ENCODE measurements around the gene KIF1A.

KIF1A gene

DNA sequence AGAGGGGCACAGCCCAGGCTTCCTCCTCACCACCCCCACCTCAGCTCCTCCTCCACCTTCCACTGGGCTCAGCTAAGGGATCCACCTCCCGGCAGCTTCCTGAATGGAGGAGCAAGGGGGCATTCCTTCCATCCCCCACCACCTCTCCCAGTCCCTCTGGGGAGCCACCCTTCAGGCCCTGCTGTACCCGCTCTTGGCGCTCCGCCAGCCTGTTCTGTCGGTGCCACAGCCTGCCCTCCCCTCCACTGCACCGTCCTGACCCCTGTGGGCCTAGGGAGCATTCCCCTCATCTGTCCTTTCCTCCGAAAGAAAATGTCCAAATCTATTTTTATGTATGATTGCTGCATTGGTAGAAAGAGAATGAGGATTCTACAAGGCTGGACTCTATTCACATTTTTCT, 59.9 kb downstream of the KIF1A start:
- DNase-seq: no peak

DNA sequence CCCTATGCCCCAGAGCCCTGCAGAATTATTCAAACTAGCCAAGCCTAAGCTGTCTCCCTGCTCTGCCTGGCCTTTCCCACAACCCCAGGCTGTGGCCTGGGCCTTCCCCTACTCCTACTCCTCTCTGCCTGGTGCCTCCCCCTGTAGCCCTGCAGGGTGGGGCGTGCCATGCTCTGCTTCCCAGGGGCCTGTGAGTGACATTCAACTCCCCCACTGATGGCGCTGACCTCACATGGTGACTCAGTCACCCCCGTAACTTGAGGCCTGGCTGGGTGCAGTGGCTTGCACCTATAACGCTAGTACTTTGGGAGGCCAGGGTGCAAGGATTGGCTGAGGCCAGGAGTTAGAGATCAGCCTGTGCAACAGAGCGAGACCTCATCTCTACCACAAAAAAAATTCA, 60.6 kb downstream of the KIF1A start:
- no peak for DNase-seq

DNA sequence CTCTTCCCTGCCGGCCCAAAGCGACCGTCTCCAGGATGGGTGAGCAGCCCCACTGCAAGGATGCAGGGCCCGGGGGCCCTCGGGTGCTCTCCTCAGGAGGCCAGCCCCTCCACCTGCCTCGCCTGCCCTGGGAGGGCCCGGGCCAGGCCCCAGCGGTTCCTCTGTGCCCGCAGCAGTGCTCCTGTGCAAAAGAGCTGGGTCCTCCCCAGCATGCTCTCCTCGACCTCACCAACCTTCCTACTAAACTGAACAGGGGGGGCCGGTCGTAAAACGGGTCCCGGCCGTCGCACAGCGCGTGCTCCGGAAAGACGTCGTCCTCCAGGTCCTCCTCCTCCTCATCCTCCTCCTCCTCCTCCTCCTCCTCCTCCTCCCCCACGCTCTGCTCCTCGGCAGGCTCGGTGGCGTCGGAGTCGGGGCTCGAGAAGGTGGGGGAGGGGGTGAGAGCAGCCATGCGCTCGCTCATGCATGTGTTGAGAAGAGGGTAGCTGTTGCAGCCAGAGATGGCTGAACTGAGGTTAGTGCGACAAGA, 62.9 kb downstream of the KIF1A start:
- no peak for DNase-seq

DNA sequence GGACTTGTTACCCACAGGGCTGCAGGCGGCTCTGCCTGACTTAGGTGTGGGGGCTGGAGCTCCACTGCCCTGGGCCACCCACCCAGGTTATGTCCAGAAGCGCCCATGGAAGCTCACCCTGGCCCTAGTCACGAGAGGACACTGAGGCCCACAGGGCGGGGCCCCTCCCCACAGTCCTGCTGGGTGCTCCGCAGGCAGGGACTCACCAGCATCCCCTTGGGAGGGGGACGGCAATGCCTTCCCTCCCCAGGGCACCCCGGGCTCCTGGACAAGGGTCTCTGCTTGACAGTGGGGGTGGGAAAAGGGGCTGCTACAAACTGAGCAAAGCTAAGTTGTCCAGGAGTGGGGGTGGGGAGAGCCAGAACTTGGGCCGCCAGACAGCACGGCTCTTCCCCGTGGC, 67.8 kb downstream of the KIF1A start:
- DNase-seq: no peak

DNA sequence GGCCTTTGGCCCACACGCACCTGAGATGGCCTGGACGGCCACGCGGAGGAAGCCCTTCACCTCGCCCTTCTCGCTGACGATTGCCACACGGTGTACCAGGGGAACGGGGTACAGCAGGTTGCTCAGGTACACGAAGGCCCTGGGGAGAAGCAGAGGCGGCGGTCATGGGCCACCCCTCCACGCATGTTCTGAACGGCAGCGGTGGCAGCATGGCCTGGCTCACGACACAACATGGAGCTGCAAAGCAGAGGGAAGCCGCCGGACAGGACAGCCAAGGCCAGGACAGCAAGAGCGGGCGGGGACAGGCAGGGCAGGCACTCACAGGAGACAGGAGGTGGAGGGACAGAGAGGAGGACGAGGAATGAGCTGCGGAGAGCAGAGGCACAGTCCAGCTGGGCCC, 69.6 kb downstream of the KIF1A start:
- DNase-seq: no peak

DNA sequence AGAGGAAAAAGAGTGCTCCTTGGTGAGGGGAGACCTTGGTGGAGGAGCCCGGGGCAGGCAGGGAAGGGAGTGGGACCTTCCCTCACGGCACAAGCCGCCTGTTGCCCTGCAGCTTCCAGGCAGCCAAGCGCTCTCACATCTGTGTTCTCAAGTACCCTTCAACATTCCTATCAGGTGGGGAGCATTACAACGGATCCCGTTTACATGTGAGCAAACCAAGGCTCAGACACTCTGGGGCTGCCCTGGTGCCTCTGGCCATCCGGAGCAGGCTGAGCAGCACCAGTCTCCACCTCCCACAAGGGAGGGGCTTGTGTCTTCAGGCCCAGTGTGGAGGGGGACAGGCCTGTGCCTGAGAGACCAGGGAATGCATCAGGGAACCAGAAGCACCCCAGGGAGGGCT, 70.5 kb downstream of the KIF1A start:
- DNase-seq: no peak

DNA sequence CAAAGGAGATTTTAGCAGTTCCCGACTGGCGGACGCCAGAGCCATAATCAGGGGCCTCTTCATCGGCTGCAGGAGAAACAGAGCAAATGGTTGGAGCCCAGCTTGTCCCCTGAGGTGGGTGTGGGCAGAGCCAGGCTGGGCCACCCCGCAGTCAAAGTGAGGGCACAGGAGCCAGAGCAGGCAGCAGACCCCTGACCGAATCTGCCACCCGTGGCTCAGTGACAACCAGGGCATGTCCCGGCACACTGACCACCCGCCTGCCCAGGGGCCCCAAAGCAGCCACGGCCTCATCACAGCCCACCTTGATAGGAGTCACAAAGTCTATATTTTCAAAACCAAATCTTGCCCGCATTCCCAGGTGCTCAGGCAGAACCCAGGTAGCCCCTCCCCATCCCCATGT, 72.8 kb downstream of the KIF1A start:
- DNase-seq: no peak

DNA sequence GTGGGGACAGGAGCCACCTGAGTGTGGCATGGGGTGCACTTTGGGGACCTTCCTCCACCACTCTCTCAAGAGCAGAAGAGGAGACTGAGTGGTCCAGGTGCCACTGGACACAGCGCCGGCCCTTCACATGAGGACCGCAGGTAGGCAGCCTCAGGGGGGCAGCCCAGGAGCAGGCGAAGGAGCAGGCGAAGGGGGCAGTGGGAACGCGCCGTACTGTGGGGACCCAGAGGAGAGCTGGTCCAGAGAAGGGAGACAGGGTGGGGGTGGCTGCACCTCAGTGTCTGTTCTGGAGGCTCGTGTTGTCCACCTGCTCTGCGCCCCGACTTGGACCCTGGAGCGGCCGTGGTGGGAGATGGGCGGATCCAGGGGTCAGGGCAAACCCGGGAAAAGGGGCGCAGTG, 73.3 kb downstream of the KIF1A start:
- DNase-seq: no peak

DNA sequence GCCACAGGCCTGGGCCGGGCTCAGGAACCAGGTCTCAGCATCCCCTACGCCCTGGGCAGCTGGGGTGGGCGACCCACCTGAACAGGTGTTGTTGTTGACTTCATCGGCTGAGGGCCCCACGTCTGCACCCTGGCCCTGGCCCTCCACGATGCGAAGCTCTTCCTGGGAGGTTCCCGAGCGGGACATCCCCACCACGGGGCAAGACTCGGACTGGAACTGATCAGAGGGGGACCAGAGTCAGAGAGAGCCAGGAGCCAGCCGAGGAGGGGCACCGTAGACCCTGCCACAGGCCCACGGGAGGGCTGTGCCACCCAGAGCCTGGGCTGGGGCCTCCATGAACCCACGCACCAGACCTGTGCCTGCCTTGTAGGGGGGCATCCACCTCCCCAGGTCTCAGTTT, 74.1 kb downstream of the KIF1A start:
- DNase-seq: no peak

DNA sequence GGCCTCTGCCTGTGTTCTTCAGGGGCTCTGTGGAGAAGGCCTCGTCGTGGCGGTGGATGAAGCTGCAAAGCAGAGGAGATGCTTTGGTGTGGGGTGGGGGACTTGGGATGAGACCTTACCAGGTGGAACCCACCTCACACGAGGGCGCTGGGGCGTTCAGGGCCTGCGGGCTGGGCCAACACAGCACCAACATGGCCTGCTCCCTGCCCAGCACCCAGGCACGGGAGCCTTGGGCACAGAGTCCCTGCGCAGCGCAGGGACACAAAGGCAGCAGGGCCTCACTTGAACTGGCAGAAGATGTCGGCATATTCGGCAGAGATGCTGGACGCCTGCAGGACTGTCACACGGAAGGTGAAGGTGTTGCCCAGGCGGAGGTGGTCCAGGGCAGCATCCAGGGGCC, 74.6 kb downstream of the KIF1A start:
- no peak for DNase-seq

DNA sequence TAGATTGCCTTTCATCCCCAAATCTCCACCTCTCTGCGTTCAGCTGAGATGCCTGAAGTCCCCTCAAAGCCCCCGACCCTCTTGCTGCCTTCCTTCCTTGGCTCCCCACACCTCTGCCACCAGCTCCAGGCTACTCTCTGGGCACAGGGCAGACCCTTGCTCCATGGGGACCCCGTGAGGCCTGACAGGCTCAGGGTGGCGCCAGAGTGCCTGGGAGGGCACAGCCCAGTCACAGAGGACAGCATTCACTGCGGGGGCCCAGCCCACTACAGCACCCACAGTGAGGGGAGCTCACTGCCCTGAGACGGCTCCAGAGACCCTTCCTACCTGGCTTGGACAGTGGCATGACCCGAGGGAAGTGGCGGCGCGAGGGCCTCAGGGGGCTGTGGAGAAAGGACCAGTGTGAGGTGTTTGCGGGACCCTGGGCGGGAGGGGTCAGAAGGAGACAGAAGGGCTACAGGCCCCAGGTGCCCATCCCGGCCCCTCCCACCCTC, 77.4 kb downstream of the KIF1A start:
- DNase-seq: no peak

DNA sequence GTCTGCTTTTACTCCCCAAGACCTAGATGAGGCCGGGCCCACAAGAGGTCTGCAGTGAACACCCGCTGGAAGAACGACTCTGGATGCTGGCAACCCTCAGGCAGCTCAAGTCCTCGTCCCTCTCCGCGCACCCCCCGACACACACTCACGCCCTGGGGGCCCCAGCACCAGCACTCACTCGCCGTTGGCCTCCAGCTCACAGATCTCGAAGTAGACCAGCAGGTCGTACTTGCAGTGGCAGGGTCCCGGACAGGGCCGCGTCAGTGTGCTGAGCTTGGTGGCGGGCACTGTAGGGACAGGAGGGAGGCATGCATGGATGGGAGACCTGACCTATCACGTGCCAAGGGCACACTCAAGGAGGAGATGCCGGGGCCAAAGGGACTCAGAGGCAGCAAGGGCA, 78.9 kb downstream of the KIF1A start:
- DNase-seq: no peak

DNA sequence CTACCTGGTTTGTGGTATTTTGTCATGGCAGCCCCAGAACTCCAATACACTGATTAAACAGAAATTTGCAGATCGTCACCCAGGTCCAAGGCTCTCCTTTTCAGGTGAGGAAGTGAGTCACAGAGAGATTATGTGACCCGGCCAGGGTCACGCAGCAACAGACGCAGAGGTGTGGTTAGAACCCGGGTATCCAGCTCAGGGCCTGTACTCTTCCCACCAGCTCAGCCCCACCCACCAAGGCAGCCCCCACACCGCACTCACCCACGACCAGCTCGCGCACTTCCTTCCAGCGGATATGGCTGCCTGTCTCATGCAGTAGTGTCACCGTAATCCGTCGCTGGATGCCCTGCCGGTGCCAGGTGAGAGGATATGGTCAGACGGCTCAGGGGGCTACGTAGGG, 80.2 kb downstream of the KIF1A start:
- DNase-seq: no peak

DNA sequence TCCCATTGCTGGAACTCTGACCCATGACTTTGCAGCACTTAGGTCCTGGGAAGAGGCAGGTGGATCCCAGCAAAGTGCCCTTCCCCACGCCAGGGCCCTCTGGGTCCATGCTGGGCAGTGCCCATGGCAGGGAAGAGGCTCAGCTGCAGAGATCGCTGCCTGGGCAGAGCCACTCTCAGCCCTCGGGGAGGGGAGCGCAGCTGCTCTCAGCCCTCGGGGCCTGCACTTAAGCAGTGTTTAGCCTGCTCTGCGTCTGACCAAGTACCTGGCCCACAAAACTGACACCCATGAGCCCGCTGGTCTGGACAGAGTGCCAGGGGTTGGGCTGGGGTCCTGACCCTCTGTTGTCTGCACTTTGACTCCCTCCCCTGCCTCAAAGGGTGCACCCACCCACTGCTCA, 82.1 kb downstream of the KIF1A start:
- no peak for DNase-seq

DNA sequence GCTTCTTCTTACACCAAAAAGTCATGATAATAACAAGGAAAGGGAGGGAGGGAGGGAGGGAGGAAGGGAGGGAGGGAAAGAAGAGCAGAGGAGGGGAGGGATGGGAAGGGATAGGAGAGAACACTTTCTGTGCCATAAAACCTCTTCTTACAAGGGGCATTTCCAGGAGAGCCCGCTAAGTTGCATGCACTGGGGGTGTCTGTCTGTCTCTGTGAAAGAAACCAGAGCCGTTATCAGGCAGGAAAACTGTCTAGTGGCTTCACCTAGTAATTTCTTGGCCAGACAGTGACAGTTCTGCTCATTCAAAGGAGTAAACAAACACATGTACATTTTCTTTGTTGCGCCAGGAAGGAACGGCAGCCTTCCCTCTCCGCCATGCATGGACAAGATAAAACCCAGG, 82.5 kb downstream of the KIF1A start:
- DNase-seq: no peak

DNA sequence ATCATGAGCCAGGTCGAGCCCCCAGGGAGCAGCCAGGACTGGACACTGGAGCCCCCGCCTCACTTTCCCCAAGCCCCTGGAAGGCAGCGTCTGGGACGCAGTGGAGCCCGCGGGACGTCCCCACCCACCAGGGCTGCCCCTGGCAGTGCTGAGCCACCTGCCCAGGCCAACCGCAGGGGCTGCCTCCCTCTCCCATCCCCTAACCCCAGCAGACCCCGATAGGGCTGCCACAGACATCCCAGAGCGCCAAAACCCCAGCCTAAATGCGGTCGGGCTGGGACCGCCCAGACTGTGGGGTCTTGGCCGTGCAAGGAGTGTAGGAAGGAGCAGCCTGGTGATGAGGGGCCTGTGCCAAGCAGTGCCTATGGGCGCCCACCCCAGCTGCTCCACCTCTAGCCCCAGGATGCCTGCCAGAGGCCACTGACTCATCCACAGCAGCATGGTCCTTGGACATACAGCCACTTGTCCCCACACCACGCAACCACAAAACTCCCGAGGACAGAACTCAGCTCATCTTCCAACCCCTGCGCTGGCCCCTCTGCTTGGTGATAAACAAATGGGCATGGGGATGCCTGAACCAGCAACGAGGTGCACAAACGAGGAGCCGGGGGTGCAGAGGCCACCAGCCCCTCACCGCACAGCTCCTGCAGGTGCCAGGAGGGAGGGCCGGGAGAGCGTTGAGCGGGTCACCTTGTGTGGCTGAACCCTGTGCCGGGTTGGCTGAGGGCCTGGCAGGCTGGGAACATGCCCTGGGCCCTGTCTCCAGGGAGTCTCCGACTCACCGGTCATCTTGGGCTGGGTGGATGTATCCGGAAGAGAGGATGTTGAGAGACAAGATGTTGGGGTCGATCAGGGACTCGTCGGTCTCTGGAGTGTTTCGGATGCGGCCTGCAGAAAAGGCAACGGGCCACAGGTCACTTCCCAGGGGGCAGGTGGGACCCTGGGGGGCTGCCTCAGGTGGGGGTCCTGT, 83.5 kb downstream of the KIF1A start:
- DNase-seq: no peak

DNA sequence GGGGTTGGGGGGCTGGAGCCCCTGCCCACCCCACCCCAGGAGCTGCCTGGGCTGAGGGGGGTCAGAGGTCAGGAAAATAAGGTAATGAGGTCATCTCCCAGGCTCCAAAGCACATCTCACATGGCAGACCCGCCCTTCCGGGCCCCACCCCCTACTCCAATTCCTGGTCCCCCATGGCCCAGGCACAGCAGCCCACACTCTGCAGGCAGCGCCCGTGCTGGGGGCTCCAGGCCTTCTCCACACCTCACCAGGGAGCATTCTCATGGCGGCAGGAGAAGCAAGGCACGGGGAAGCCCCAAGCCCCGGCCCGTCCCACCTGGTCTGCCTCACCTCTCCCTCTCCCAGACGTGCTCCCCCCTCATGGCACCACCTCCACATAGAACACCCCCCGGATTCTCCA, 84.5 kb downstream of the KIF1A start:
- DNase-seq: no peak

DNA sequence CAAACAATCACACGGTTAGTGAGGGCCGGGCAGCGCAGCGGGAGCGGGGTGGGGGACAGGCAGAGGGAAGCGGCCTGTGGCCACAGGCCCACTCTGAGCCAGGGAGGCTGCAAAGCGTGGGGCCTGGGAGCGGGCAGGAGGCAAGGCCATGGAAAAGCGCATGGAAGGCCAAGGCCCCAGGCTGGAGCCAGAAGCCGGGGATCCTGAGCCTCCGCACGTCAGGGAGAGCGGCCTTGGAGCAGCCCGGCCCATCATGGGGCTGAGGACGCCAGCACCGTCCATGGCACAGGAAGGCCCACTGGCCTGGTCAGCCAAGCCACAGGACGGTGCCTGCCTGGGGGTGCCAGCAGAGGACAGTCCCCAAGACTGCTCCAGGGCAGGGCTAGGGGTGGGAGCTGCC, 85.3 kb downstream of the KIF1A start:
- DNase-seq: no peak

DNA sequence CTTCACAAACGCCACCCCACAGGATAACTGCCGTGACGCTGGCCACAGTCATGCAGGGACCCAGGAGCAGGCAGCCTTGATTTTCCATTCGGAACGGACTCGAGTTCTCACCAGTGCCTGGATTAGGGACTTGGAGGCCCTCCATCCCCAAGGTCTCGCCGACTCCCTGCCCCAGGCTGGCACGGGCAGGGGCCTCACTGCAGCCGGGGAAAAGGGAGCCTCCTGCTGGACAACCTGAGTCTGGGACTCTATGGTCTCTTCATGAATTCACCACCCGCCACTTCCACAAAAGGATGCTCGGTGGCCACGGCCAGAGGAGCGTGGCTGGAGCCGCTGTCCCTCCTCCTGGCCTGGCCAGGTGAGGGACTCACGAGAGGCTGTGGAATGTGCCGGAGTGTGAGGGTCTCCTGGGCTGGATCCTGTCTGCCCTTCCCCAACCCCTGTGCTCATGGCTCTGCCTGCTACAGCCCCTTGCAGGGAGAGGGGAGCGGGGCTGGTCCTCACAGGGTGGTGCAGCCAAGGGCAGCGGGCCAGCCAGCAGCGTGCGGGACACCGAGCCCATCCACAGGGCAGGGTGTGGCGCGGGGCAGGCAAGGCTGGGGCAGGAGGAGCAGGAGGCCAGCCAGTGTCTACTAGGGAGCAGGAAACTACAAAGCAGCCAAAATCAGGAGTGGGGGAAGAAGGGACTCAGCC, 86.1 kb downstream of the KIF1A start:
- DNase-seq: no peak

DNA sequence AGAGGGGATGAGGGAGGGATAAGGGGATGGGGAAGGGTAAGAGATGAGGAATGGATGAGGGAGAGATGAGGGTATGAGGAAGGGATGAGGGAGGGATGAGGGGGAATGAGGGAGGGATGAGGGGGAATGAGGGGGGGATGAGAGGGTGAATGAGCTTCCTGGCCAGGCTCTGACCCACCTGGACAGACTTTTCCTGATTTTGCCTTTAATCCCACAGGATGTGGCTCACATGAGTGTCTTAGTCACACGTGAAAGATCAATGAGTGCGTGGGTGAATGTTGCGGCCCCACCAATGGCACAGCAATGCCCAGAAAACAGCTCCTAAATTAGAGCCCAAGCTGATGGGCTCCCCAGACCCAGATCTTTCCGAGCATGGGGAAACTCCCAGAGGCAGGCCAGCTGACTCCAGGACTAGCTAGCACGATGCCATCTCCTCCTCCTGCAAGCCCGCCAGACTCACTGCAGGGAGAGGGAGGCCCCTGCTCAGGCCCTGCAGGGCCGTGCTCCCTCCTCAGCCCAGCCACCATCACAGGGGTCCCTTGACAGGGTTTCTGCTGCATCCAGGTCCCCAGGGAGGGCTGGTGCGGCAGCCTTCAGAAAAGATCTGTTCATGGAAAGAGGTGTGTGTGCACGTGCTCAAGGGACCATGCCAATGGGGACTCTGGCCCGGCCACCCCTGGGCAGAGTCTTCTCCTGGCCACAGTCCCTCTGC, 87.0 kb downstream of the KIF1A start:
- no peak for DNase-seq

DNA sequence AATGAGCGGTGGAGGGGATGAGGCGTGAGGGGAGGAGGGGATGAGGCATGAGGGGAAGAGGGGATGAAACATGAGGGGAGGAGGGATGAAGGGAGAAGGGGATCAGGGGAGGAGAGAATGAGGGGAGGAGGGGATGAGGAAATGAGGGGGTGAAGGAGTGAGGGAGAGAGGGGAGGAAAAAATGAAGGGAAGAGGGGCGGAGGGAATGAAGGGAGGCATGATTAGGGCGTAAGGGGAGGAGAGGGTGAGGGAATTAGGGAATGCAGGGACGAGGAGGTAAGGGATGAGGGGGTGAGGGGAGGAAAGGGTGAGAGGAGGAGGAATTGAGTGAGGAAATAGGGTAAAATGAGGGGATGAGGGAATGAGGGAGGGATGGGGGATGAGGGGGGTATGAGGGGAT, 87.8 kb downstream of the KIF1A start:
- no peak for DNase-seq

DNA sequence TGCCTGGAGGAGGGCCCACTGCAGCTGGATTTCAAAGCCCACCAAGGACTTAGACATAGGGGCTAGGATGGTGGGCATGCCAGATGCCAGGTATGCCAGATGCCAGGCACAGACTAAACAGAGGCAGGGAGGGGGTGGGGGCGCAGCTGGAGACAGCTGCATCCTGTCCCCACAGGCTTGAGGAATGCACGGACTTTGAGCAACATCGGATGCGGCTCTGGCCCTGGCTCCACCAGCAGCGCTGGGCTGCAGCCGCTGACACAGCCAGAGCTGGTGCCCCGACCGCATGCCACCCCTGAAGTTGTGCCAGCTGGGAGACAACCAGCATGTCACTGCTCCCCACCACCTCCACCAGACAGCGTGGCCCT, 88.9 kb downstream of the KIF1A start:
- DNase-seq: no peak

DNA sequence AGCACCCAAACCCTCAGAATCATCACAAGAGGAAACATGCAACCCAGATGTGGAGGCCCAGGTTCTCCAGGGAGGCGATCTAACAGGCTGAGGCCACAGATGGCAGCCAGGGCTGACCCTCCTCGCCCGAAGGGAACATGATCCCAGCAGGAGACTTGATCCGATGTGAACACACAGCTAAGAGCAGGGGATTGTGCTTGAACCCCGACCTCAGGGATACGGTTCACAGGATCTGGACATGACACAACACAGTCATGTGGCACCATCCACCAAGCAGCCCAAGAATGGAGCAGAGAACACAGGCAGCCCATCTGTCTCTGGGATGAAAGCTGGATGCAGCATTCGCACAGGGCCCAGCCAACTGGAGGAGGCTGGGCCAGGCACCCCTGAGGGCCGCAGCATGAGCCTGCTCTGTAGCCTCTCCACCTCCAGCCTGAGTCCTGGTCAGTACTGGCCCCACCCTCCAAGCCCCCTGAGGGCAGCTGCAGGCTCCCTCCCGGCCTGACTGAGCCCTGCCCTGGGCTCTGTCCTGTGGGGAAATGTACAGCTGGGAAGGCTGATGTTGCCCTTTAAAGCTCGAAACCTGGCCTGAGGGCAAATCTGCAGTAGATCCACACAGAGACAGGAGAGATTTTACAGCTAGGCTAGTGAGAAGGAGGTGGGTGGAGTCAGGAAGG, 89.4 kb downstream of the KIF1A start:
- no peak for DNase-seq

All from NCI-H2107 (cell line).